ENCODE data around the gene SYT5. TPM values are rescaled to one million over a fixed set of nuclear protein-coding genes. Genes with fewer than 3 reads are reported as not detected.
"Not testable (repeated sequence)": the region's sequence is repeated elsewhere in the genome, so short reads cannot be mapped to it uniquely, and the experiment has no call there.

SYT5 gene
- total RNA-seq, 2 experiments from 2014 or later, result not detected

- CTCF ChIA-PET, result interaction anchor here (0.8 to 1.9 kb wide), 3 partner anchors 8 to 13 kb away, joined by 4 to 6 read pairs (median 6); partner anchors contain the start of gene DNAAF3
- POLR2A ChIA-PET, result no interaction called here
These were observed 6.2 kb downstream of the SYT5 start for GRCh38 chr19:55173714-55174409.

GRCh38 chr19:55173186-55173713 is 6.8 kb downstream of the SYT5 start:
- ChIA-PET POLR2A (no interaction called here), CTCF (interaction anchor here (0.5 to 0.8 kb wide), 2 partner anchors 13 to 252 kb away, joined by 4 to 5 read pairs; no protein-coding TSS in a partner anchor)

GRCh38 chr19:55172741-55173140 is 7.3 kb downstream of the SYT5 start:
- CTCF ChIA-PET, result interaction anchor here (0.5 to 0.8 kb wide), 2 partner anchors 12 to 253 kb away, joined by 4 to 5 read pairs; no protein-coding TSS in a partner anchor
- POLR2A ChIA-PET, result no interaction called here

- CTCF ChIA-PET, POLR2A ChIA-PET: not testable (repeated sequence)
These were observed 7.8 kb downstream of the SYT5 start for GRCh38 chr19:55172318-55172717.

GRCh38 chr19:55171440-55171839 is 8.6 kb downstream of the SYT5 start:
- POLR2A ChIA-PET, result no interaction called here
- CTCF ChIA-PET, result no interaction called here

- ChIA-PET CTCF (interaction anchor here (0.6 kb wide), 1 partner anchor 266 kb away, joined by 3 read pairs; no protein-coding TSS in a partner anchor), POLR2A (no interaction called here)
These were observed 11.0 kb downstream of the SYT5 start for GRCh38 chr19:55169136-55169535.

GRCh38 chr19:55166530-55167268 is 13.4 kb downstream of the SYT5 start, which contains the start of gene DNAAF3:
Gene DNAAF3 (minus strand): TSS chr19:55166613. CDS start chr19:55166413, 200 bp downstream.
- CTCF ChIA-PET, result interaction anchor here (0.5 to 2.3 kb wide), 5 partner anchors 8 to 393 kb away, joined by 3 to 6 read pairs (median 3); no protein-coding TSS in a partner anchor
- POLR2A ChIA-PET, result no interaction called here

- ChIA-PET POLR2A (no interaction called here), CTCF (interaction anchor here (0.6 to 2.3 kb wide), 4 partner anchors 9 to 25 kb away, joined by 3 to 6 read pairs (median 4); no protein-coding TSS in a partner anchor)
These were observed 14.0 kb downstream of the SYT5 start for GRCh38 chr19:55165952-55166529.

GRCh38 chr19:55161571-55162322 is 18.3 kb downstream of the SYT5 start:
- POLR2A ChIA-PET, result no interaction called here
- CTCF ChIA-PET, result no interaction called here

- ChIA-PET CTCF (interaction anchor here (0.8 to 1.8 kb wide), 11 partner anchors 10 to 333 kb away, joined by 3 to 8 read pairs (median 4); partner anchors contain the start of gene SYT5), POLR2A (interaction anchor here (0.5 to 0.8 kb wide), 2 partner anchors 37 to 316 kb away, joined by 3 read pairs; partner anchors contain the start of gene ZNF628)
These were observed 19.1 kb downstream of the SYT5 start for GRCh38 chr19:55160986-55161365.

GRCh38 chr19:55160128-55160985 is 19.7 kb downstream of the SYT5 start:
- CTCF ChIA-PET, result interaction anchor here (0.8 to 1.8 kb wide), 11 partner anchors 9 to 333 kb away, joined by 3 to 8 read pairs (median 4); partner anchors contain the start of gene SYT5
- POLR2A ChIA-PET, result interaction anchor here (0.5 to 0.8 kb wide), 2 partner anchors 38 to 316 kb away, joined by 3 read pairs; partner anchors contain the start of gene ZNF628

GRCh38 chr19:55158848-55159749 is 21.0 kb downstream of the SYT5 start:
- ChIA-PET POLR2A (no interaction called here), CTCF (interaction anchor here (1.8 kb wide), 1 partner anchor 11 kb away, joined by 8 read pairs; no protein-coding TSS in a partner anchor)

- ChIA-PET POLR2A (no interaction called here), CTCF (no interaction called here)
These were observed 21.7 kb downstream of the SYT5 start for GRCh38 chr19:55158423-55158822.

GRCh38 chr19:55157064-55157908 is 22.8 kb downstream of the SYT5 start, which contains the start of gene TNNI3:
Gene TNNI3 (minus strand): TSS chr19:55157732. CDS start chr19:55157589, 143 bp downstream.
- CTCF ChIA-PET, result no interaction called here
- POLR2A ChIA-PET, result no interaction called here

GRCh38 chr19:55156202-55157063 is 23.7 kb downstream of the SYT5 start:
- ChIA-PET POLR2A (no interaction called here), CTCF (no interaction called here)

Measured in activated CD8-positive, alpha-beta memory T cell treated with anti-CD3 and anti-CD28 coated beads for 36 hours (primary cell).